Natural killer cell (primary cell): ENCODE data around the gene PKP3. TPM values are rescaled to one million over a fixed set of nuclear protein-coding genes. Genes with fewer than 3 reads are reported as not detected.

Source experiments
- ATAC-seq, 3 donors: fragments of 150-1000 bp in 2 of 3; fragments of 200-7000 bp in 1 of 3; cut with Tn5 transposase; 1 replicate in 1 of 3; 2 replicates in 2 of 3; pipeline ENCODE4 v1.10.0; 2021; ENCODE audit warnings: mild to moderate bottlenecking in 2 of 3, moderate library complexity in 2 of 3
- DNase-seq, 2 donors: peaks; one replicate each; pipeline versions ENCODE4 v3.0.0 to v3.0.0-alpha.2; 2013 to 2021; ENCODE audit warnings: mixed read lengths in 1 of 2
- H3K27ac ChIP-seq: one replicate; pipeline ENCODE4 v1.5.1; 2013; ENCODE audit warnings: mild to moderate bottlenecking, low read length
- H3K27me3 ChIP-seq: one replicate; pipeline ENCODE4 v1.6.1; 2013; ENCODE audit warnings: low read length; ENCODE audit not compliant: control insufficient read depth, insufficient read depth
- H3K36me3 ChIP-seq: one replicate; pipeline ENCODE4 v1.6.1; 2013; ENCODE audit warnings: low read length; ENCODE audit not compliant: control insufficient read depth, insufficient read depth
- H3K4me1 ChIP-seq: one replicate; pipeline ENCODE4 v1.6.1; 2013; ENCODE audit warnings: low read length; ENCODE audit not compliant: control insufficient read depth, insufficient read depth
- H3K4me3 ChIP-seq: one replicate; pipeline ENCODE4 v1.5.1; 2013; ENCODE audit warnings: low read length
- H3K9me3 ChIP-seq: one replicate; pipeline ENCODE4 v1.6.1; 2013; ENCODE audit warnings: low read length; ENCODE audit not compliant: control insufficient read depth, insufficient read depth
- H3K27ac Mint-ChIP-seq, 2 donors: one replicate each; pipeline ENCODE4 v1.8.0; 2022; ENCODE audit warnings: mild to moderate bottlenecking in 2 of 2, mixed read lengths in 2 of 2, moderate library complexity in 1 of 2
- H3K27me3 Mint-ChIP-seq, 2 donors: one replicate each; pipeline ENCODE4 v1.8.0; 2022; ENCODE audit warnings: low read depth in 2 of 2, mixed read lengths in 2 of 2
- H3K36me3 Mint-ChIP-seq: one replicate; pipeline ENCODE4 v1.8.0; 2022; ENCODE audit warnings: mixed read lengths
- H3K4me1 Mint-ChIP-seq, 2 donors: one replicate each; pipeline ENCODE4 v1.8.0; 2022; ENCODE audit warnings: mixed read lengths in 2 of 2
- H3K4me3 Mint-ChIP-seq: one replicate; pipeline ENCODE4 v1.8.0; 2022; ENCODE audit warnings: mild to moderate bottlenecking, moderate library complexity, mixed read lengths
- H3K9me3 Mint-ChIP-seq, 2 donors: one replicate each; pipeline ENCODE4 v1.8.0; 2022; ENCODE audit warnings: mixed read lengths in 2 of 2
- CTCF ChIP-seq: fragments of 200-600 bp; IDR thresholded peaks from one replicate; pipeline ENCODE4 v1.8.0; 2022; ENCODE audit warnings: antibody characterized with exemption
- WGBS: methylation state at CpG from one replicate; pipeline ENCODE4 v1.1.7; 2013; ENCODE audit warnings: missing lambda C conversion rate; ENCODE audit not compliant: insufficient coverage; 5-methylcytosine and 5-hydroxymethylcytosine counted together
- intact Hi-C: fragments of 100-400 bp; cut with micrococcal nuclease; formaldehyde crosslinking; loops from one replicate; pipeline ENCODE4 v1.14.2; 2022
- total RNA-seq, 4 donors: library from RNA; stranded (reverse); fragments of 120-200 nt in 1 of 4; gene quantifications; one replicate each; pipeline versions ENCODE4 v1.2.3 to v1.2.4, GENCODE V29; 2013 to 2022

The PKP3 gene
- total RNA-seq, 3 donors from 2014 or later (not counting 1 experiment from before 2014, with no cell fraction given), result 0.29 to 0.56 TPM; not detected in 1

GRCh38 chr11:452203-452744 is 58.3 kb downstream of the PKP3 start:
- no peak overlapping the region for H3K27ac Mint-ChIP-seq
- Histone ChIP-seq H3K27me3 (no peaks in the 10 kb centered on the region), H3K9me3 (no peaks in the 10 kb centered on the region), H3K4me1 (peaks cover 52% of the 10 kb centered on the region), H3K27ac (no peak overlapping the region), H3K4me3 (no peak overlapping the region), H3K36me3 (peaks cover 11% of the 10 kb centered on the region)
- DNase-seq, result no peak
- H3K4me3 Mint-ChIP-seq, result no peak overlapping the region
- H3K4me1 Mint-ChIP-seq, result peaks cover 22 to 43% of the 10 kb centered on the region in 2 donors
- TF ChIP-seq CTCF, result no peak
- no peaks in the 10 kb centered on the region for H3K27me3 Mint-ChIP-seq
- intact Hi-C loops, result no loop called here
- WGBS, result 94% methylated on average over 12 of the region's 12 CpGs
- ATAC-seq, result no peak
- H3K9me3 Mint-ChIP-seq, result no peaks in the 10 kb centered on the region
- H3K36me3 Mint-ChIP-seq, result no peaks in the 10 kb centered on the region

- Histone ChIP-seq H3K9me3 (no peaks in the 10 kb centered on the region), H3K4me1 (peaks cover 54% of the 10 kb centered on the region), H3K27me3 (no peaks in the 10 kb centered on the region), H3K4me3 (no peak overlapping the region), H3K27ac (no peak overlapping the region), H3K36me3 (peaks cover 11% of the 10 kb centered on the region)
- Mint-ChIP-seq H3K36me3 (no peaks in the 10 kb centered on the region), H3K4me1 (peaks cover 29 to 49% of the 10 kb centered on the region in 2 donors), H3K9me3 (no peaks in the 10 kb centered on the region), H3K27ac (no peak overlapping the region), H3K4me3 (no peak overlapping the region), H3K27me3 (no peaks in the 10 kb centered on the region)
- 91% methylated on average over 19 of the region's 19 CpGs for WGBS
- intact Hi-C loops, result no loop called here
- DNase-seq (no peak), ATAC-seq (no peak)
- TF ChIP-seq CTCF, result no peak
Observed at GRCh38 chr11:452916-453527, 59.0 kb downstream of the PKP3 start.

- 98% methylated on average over 13 of the region's 13 CpGs for WGBS
- no peak overlapping the region for H3K27ac ChIP-seq
- Mint-ChIP-seq H3K27me3 (no peaks in the 10 kb centered on the region), H3K4me1 (peaks cover 29 to 44% of the 10 kb centered on the region in 2 donors), H3K9me3 (no peaks in the 10 kb centered on the region), H3K36me3 (no peaks in the 10 kb centered on the region), H3K4me3 (no peak overlapping the region), H3K27ac (no peak overlapping the region)
- H3K9me3 ChIP-seq, result no peaks in the 10 kb centered on the region
- peaks cover 49% of the 10 kb centered on the region for H3K4me1 ChIP-seq
- peaks cover 11% of the 10 kb centered on the region for H3K36me3 ChIP-seq
- DNase-seq (no peak), ATAC-seq (no peak)
- H3K4me3 ChIP-seq, result no peak overlapping the region
- no peak for TF ChIP-seq CTCF
- H3K27me3 ChIP-seq, result no peaks in the 10 kb centered on the region
- intact Hi-C loops, result no loop called here
Observed at GRCh38 chr11:453564-453963, 59.6 kb downstream of the PKP3 start.

DNA sequence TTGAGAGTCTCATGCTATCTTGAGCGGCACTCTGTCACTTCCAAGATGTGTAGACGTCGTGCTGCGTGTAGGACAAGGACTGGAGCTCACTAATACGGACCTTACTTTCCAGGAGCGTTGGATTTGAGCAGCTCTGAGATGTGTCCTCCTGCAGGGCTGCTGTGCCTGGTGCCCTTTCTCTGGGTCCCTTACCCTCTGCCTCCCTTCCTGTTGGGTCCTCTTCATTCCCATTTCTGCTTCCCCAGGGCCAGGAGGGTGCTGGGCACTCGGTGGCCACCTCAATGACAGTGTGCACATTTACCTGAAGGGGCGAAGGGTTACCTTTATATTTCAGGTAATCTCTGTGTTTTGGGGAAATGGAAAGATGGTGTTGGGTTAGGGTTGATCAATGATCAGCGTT is 60.0 kb downstream of the PKP3 start:
- H3K4me1 Mint-ChIP-seq, result peaks cover 29 to 40% of the 10 kb centered on the region in 2 donors
- peaks cover 11% of the 10 kb centered on the region for H3K36me3 ChIP-seq
- H3K4me1 ChIP-seq, result peaks cover 45% of the 10 kb centered on the region
- no peak overlapping the region for H3K4me3 Mint-ChIP-seq
- no peaks in the 10 kb centered on the region for H3K9me3 Mint-ChIP-seq
- no peak overlapping the region for H3K27ac Mint-ChIP-seq
- H3K27me3 ChIP-seq, result no peaks in the 10 kb centered on the region
- no peaks in the 10 kb centered on the region for H3K9me3 ChIP-seq
- TF ChIP-seq CTCF, result no peak
- no peak for ATAC-seq
- H3K4me3 ChIP-seq, result no peak overlapping the region
- DNase-seq, result no peak
- no peak overlapping the region for H3K27ac ChIP-seq
- intact Hi-C loops, result no loop called here
- 93% methylated on average over 9 of the region's 9 CpGs for WGBS
- H3K27me3 Mint-ChIP-seq, result no peaks in the 10 kb centered on the region
- H3K36me3 Mint-ChIP-seq, result no peaks in the 10 kb centered on the region
